Central memory CD4-positive, alpha-beta T cell (primary cell): Measurements from ENCODE around the gene PDE8A.

Experiments used
- DNase-seq: peaks from one replicate; pipeline ENCODE4 v3.0.0; 2022

The PDE8A gene

DNA sequence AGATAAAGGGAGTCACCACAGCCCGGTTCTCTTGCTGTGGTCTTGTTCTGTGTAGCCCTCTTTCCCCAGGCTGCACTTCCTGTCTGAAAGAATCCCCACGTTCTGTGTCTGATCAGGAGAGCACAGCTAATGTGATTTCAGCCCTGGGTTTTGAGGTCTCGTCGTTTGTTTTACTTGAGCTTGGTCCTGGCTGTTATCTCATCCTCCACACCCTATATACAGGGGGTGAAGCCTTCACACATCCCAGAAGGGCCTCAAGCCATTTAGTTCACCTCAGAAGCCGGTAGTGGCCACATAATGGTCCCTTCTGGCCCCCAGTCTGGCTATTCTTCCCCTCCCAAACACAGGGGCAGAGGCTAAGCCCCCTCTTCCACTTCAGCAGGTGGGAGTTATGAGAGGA, 115.6 kb downstream of the PDE8A start:
- no peak for DNase-seq

DNA sequence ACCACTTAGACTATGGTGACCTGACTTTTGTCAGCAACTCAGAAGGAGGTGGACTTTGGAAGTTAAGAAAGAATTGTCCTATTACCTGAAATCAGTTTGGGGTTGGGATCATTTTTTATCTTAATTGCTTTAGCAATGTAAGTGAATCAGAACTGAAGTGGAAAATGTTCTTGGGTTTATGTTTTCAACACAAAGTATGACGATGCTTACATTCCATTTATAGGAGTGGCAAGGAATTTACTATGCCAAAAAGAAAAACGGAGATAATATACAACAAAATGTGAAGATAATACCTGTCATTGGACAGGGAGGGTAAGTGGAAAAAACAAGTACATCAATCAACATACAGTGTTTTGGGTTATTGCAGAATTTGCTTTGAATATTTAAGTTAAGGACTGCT, 116.1 kb downstream of the PDE8A start:
- DNase-seq = no peak

DNA sequence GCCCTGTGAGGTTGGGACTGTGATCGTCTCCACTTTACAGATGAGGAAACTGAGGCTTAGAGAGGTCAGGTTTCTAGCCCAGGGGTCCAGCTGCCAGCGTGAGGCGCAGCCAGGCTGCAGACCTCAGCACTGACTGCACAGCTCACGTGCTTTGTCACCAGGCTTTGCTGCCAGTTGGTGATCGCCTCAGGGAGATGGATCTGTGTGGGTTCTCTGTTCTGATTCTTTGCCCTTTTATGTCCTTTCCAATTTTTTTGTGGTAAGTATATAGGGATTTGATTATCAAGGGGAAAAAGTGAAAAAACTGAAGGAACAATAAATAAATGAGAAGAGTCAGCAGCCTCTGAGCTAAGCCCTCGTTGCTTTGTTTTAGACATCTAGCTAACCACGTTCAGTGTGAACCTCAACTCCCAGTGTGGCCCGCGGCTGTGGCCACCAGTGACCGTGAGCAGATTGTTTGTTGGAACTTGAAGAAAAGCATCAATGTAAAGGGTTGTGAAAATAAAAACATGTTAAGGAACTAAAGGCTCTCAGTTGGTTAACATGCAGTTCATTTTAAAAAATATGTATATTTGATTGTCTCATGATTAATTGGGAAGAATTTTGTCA, 117.6 kb downstream of the PDE8A start:
- no peak for DNase-seq

DNA sequence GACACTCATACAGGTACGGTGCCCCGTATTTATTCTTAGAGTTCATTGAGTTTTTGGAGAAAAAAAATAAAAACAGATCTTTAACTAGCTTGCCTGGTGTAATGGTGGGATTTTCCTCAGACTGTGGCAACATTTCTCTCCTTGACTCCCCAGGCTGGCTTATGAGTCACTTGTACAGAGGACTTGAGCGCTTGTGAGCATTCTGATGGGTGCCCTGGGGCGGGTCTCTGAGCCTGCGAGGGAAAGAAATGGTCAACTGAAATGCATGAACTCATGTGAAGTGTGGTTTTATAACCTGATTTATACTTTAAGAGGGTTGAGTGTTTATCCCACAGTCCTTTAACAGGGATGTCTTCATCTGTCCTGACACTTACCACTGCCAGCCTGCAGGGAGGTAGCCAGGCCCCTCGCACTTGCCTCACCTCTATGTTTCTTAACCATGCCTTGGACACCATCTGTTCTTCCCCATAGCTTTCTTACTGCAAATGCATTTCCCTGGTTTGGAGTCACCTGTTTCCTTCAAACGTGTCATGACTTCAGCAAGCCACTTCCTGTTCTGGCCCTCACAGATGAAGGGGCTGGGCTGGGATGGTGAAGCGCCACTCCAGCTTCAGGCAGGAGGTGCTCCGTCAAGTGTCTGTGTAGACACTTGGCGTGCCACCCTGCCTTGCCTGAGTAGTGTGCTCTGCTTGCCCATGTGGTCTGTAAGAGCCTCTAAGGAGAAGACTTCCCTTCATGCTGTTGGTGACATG, 118.7 kb downstream of the PDE8A start:
- DNase-seq = no peak

DNA sequence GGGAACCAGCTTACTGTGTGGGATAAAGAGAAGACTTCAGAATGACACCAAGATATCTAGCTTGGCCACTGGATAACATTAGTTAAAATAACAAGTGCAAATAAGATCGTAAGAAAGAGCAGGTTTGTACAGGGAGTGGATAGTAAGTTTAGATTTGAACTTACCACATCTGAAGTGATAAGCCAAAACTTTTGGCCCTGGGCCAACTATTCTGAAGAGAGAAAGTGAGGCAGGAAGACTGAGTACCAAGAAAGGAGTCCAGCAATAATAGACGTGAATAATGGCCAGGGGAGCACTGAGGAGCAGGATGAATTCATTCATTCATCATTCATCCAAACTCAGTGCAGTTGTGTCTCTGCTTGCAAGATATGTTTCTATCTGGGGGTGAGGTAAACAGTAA, 122.9 kb downstream of the PDE8A start:
- DNase-seq = no peak

DNA sequence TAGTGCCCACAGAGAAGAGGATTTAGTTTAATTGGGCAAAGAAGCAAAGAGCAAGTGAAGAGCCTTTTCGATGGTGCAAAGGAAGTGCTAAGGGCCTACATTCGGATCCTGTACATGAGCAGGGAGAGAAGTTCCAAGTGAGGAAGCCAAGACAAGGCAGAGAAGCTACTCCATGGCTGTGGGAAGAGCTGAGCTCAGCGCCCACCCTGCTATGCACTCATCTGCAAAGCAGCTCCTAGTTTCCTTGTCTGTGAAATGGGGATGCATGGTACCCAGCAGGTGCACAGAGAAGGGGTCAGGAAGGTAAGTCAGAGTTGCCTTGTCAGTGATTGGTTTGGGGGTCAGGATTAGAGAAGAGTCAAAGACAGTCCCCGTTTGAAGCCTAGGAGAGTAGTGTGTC, 126.5 kb downstream of the PDE8A start:
- DNase-seq = no peak

DNA sequence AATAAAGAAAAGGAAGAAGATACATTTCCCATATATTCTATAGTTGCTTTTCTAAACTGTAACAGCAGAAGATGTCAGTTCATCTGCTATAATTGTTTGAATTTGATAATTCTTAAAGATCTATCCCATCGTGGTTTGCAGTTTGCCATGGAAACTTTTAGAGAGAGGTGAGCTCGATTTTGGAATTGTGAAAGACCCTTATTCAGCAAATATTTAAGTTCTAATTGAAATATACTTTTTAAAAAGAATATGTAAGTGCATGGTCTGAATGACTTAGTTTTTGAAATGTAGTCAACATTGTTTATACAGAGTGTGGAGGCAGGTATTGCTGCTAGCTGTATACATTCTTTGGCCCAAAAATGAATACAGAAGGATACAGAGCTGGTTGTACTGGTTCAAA, 127.7 kb downstream of the PDE8A start:
- no peak for DNase-seq

DNA sequence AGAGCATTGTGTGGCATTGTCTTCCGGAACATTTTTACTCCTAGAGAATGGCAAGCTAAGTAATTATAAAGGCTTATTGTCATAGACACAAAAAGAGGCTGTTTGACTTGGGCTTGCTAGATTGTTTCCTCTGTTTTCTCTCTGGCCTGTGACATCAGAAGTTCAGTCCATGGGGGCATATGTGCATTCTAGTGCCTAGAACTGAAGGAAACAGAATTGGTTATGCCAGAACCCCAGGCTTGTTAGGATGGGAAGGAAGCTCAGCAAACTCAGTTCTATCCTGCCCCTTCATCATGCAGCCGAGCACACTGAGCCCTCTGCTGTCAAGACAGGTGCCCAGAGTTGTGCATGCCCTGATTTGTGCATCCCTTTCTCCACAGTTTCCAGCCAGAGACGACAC, 131.3 kb downstream of the PDE8A start:
- no peak for DNase-seq

DNA sequence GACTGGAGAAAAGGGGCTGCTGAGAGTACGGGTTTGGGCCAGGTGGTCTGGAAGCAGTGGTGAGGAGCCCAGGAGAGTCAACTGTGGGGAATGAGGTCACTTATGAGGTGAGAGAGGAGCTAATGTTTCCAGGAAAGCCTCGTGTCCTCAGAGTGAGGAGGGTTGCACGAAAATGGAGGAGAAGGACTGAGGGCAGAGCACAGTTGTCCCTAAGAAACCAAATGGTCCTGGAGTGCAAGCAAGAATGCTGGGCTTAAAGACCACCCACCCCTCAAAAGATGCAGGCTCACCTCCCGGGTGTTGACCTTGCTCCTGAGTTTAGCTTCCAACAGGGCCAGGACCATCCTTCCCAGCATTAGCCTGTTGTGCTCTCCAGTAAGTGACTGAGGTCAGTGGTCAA, 133.2 kb downstream of the PDE8A start:
- DNase-seq = no peak

DNA sequence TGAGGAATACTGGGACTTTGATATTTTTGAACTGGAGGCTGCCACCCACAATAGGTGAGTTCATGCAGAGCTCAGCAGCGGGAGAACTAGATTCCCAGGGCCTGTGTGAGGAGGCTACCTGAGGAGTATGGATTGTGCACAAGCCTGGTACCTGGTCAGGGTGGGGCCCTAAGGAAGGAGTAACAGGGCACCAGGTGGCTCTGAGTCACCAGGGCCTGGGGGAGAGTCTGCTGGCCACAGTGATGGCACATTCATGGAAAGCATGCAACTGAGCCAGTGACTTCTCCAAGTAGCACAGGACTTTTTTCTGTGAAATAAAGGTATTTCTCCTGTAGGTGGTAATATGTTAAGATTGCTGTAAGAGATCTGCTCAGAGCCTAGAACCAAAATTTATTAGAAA, 134.4 kb downstream of the PDE8A start:
- no peak for DNase-seq

DNA sequence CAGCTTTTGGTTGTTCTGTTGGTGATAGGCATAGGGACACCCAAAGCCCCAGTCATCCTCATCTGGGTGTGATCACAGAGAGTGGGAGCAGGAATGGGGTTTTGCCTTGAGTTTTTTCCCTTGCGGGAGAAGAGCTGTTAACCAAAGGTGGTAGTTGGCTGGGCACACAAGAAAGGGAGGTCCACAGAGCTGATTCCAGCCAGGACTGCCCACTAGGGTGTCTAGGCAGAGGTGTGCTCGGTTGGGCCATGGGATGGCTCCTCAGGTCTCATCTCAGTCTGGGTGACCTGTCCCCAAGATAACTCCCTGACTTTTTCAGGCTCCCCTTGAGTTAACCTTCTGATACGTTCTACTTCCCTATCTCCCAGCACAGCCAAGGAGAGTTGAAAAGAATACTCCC, 134.8 kb downstream of the PDE8A start:
- no peak for DNase-seq

DNA sequence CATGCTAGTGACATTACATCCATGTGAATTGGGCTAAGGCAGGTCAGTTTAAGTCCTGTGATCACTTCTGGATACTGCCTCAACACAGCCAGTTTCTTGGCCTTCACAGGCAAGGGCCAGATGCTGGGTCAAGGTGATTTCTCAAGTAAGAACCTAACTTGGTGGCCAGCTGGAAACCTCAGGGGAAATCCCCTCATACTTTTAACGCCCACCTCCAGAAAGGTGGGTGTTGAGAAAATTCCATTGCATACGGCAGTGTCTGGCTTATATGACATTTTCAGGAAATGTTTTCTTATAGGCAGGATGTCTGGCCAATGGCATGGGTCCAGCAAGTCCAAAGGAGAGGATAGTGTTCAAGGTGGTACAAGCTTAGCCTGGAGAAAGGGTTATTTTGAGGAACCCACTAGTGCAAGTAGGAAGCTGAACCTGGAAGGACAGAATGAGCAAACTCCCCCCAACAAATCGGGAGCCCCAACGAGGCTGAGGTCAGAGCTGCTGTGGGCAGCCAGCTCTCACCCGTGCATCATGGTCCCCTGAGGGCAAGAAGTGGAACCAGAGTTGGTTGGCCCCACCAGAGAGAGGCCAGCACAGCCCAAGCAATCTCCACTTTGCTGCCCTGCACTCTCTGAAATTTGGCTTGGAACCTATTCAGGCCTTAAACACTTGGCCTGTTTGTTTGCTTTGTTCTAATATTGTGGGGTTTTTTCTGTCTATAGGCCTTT, 135.4 kb downstream of the PDE8A start:
- DNase-seq = no peak

DNA sequence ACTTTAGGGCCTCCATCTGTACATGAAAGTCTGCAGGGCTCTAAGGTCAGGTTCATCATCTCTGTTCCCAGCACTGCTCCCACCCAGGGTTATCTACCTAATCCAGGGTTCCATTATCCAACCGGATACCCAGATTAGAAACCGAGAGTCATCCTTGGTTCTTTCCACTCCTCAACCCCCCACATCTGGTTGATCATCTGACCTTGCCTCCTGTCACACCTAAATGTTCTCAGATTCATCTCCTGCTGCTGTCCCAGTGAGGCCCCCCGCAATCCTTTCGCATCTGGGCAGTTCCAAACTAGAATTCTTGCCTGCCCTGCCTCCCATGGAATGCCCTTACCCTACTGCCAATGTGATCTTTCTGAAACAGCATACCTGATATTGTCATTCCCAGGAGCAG, 136.5 kb downstream of the PDE8A start:
- DNase-seq = no peak

DNA sequence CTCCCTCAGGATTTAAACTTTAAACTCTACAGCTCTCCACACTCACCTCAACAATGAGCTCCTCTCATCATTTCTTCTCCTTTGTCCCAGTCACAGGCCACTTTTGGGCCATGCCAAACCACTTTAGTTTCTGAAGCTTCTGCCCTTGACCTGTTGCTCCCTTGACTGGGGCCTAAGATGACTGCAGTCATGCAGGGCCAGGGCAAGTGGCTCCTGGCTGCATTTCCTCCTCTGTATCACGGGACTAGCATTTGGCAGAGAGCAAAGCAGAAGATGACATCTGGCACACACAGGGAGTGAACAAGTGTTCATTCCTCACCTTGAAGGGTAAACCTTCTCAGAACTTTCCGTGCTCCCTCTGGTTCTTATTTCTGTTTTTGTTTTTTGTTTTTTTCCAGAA, 136.9 kb downstream of the PDE8A start:
- no peak for DNase-seq

DNA sequence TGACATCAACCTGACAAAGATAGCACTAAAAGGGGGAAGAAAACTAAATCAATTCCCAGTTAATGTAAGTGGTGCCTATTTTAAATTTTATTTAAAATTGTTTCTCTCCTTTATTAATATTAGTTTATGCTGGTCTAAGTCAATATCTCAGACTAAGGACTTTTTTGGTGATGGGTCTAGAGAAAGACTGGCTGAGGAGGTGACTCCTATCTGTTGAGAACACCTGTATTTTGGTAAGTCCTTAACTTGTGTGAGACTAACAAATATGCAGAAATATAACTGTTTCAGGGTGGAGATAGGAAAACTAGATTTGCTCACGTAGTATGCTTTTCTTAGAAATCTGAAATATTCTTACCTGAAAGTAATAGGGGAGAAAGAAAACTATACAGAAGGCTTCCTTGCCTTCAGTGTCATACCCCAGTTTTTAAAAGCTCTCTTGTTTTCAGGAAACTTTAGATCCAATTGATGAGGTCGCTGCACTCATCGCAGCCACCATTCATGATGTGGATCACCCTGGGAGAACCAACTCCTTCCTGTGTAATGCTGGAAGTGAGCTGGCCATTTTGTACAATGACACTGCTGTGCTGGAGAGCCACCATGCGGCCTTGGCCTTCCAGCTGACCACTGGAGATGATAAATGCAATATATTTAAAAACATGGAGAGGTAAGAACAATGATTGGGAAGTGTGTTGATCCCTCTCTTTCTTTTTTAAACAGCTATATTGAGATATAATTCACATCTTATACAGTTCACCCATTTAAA, 138.9 kb downstream of the PDE8A start:
- DNase-seq = no peak

DNA sequence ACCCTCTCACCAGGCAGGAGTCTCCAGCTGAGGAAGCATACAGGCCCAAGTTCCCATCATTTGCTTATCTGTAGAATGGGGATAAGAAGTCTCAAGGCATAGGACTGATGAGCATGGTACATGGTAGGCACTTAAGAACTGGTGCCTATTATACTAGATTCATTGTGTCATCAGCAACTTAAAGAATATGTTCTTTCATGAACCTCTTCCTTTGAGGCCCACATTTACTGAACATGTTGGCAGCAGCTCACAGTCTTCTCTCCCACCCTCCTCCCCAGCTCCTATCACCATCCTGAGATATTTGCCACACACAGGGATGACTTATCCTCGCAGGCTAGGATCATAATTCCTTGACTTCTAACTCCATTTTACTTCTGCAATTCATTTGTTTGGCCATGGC, 142.5 kb downstream of the PDE8A start:
- DNase-seq = no peak

DNA sequence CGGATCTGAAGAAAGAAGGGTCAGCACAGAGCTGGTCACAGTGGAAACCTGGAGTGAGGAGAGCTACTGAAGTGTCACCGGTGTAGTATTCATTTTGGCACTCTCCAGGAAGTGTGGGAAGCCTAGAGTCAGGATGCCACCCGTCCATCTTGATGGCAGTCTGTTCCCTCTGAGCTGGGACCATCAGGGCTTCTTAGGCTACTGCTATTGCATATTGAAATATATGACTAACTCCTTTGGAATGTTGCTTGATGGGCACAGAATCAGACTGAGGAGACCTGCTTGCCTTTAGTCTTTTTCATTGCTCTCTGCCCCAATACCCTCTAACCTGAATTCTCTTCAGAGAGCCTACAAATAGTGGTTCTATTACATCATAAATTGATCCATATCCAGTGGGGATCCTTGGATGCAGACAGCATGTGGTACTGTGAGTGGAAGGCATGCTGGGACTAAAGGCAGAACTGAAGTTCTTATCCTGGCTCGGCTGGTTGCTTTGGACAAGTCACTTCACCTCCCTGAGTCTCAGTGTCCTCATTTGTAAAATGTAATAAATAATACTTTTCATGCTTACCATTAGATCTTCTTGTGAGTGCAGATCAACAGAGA, 143.5 kb downstream of the PDE8A start:
- DNase-seq = no peak

DNA sequence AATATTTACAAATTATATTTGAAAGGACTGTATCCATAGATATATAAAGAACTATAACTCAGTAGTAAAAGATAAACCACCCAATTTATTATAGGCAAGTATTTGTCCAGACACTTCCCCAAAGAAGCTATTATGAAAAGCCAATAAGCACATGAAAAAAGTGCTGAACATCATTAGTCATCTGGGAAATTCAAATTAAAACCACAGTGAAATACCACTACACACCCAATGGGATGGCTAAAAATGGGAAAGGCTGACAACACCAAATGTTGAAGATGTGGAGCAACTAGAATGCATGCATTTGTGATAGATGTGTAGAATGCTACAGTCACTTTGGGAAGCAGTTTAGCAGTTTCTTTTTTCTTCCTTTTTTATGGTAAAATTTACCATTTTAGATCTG, 147.0 kb downstream of the PDE8A start:
- no peak for DNase-seq

DNA sequence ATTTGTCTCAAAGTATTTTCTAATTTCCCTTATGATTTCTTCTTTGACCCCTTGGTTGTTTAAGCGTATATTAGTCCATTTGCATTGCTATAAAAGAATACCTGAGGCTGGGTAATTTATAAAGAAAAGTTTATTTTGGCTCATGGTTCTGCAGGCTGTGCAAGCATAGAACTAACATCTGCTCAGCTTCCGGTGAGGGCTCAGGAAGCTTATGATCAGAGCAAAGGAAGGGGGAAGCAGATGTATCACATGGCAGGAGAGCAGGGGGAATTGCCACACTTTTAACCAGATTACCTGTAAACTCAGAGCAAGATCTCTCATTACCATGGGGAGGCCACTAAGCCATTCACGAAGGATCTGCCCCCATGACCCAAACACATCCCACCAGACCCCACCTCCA, 148.2 kb downstream of the PDE8A start:
- DNase-seq = no peak

DNA sequence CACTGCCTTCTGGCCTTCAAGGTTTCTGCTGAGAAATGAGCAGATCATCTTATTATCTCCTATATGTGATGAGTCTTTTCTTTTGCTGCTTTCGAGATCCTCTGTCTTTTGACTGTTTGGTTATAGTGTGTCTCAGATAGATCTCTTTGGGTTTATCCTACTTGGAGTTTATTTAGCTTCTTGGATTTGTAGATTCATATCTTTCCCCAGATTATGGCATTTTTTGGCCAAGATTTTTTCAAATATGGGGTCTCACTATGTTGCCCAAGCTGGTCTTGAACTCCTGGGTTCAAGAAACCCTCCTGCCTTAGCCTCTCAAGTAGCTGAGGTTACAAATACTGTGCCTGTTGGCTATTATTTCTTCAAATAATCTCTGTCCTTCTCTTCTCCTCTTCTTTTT, 150.3 kb downstream of the PDE8A start:
- no peak for DNase-seq

DNA sequence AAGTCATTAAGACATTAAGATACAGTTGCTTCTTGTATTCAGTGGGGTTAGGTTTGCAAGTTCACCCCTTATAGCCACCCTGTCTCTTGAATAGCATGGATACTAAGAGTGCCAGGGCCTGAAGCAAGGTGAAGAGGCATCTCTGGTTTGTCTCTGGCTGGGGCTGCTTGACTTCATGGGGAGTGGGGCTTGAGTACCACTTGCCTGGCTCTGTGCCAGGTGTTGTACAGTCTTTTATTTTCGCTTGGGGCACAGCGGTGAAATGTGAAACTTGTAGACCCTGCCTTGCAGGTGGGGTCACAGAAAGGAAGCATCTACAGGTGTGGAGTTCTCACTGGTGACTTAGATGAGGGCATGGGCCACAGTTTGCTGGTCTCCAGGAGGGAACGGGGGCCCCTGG, 152.1 kb downstream of the PDE8A start:
- no peak for DNase-seq

DNA sequence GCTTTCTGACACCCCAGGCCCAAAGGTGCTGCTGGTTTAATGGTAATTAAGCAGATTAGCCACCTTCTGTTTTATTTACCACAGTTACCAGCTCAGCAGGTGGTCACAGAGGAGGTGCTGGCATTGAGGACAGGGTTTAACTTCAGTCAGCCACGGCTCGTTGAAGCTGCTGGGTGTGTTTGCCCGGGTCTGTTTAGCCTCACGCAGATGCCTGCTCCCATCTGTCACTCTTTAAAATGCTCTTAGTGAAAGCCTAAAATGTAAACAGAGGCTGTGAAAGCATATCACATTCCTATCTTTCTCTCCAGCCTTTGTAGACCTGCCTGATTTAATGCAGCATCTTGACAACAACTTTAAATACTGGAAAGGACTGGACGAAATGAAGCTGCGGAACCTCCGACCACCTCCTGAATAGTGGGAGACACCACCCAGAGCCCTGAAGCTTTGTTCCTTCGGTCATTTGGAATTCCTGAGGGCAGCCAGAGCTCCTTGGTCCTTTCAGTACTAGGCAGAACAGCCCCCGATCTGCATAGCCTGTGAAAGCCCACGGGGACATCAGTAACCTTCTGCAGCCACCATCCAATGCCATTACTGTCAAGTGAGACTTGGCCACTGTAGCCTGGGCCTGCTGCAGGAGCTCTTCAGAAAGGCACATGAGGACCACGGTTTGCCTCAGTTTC, 156.0 kb downstream of the PDE8A start:
- no peak for DNase-seq

DNA sequence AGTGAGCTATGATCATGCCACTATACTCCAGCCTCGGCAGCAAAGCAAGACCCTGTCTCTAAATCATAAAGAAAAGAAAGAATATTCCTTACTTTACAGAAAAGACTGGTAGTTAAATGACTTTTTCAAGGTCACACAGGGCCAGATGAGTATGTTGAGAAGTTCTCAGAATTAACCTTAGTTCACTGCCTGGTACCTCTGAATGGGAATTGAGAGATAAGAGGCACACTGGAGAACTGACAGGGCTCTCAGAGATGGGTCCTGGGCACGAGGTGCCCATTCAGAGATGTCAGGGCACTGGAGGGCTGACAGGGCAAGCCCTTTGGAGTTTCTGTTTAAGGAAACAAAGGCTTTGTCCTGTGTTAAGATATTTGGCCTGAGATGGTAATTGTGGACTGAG, 157.7 kb downstream of the PDE8A start:
- DNase-seq = no peak
